HuH-7 (cell line): ENCODE results near the gene LUM.

Source experiments
- DNase-seq: peaks from one replicate; pipeline ENCODE4 v3.0.0; 2011; ENCODE audit warnings: low spot score

Gene LUM

GRCh38 chr12:91074154-91074709 is 37.1 kb downstream of the LUM start:
- no peak for DNase-seq

- no peak for DNase-seq
Measured at GRCh38 chr12:91073426-91073825, 37.9 kb downstream of the LUM start.

GRCh38 chr12:91072931-91073330 is 38.4 kb downstream of the LUM start:
- no peak for DNase-seq

- DNase-seq = no peak
Measured at GRCh38 chr12:91070936-91071335, 40.4 kb downstream of the LUM start.

GRCh38 chr12:91065396-91065795 is 45.9 kb downstream of the LUM start:
- no peak for DNase-seq

- no peak for DNase-seq
Measured at GRCh38 chr12:91064640-91065039, 46.7 kb downstream of the LUM start.

GRCh38 chr12:91061091-91061490 is 50.2 kb downstream of the LUM start:
- no peak for DNase-seq

- DNase-seq = no peak
Measured at GRCh38 chr12:91059211-91059610, 52.1 kb downstream of the LUM start.

- no peak for DNase-seq
Measured at GRCh38 chr12:91058786-91059185, 52.5 kb downstream of the LUM start.

GRCh38 chr12:91057368-91058165 is 53.7 kb downstream of the LUM start, which contains the start of gene KERA:
TSS of gene KERA (minus strand) at chr12:91058024. CDS start at chr12:91056281, 1,743 bp downstream.
- no peak for DNase-seq

GRCh38 chr12:91056488-91056887 is 54.8 kb downstream of the LUM start:
- DNase-seq = no peak

- no peak for DNase-seq
Measured at GRCh38 chr12:91055976-91056375, 55.3 kb downstream of the LUM start.

- DNase-seq = no peak
Measured at GRCh38 chr12:91053951-91054715, 57.2 kb downstream of the LUM start.
